ENCODE data around the gene JAZF1.

The JAZF1 gene

DNA sequence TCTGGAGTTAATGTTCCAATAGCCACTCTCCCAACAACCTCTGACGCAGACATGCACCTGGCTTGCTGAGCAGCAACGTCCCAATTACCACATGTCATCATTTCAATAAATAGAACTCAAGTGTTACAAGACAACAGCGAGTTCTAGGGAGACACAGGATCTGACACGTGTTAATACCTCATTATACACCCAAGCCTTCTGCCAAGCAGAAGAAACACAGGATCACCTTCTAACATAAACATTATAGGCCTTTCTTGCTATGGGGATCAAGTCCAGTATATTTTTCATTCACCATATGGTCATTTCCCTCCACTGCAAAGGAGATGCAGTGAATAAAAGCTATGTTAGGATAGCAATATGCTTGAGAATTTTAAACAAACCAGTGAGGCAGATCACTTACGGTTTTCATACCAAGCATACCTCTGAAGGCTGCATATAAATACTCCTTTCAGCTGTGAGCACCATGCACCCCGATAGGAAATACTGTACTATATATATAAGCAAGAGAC lies 74.2 kb downstream of the JAZF1 start:
- DNase-seq (ENCODE audit: low read depth, low spot score) = no peak

DNA sequence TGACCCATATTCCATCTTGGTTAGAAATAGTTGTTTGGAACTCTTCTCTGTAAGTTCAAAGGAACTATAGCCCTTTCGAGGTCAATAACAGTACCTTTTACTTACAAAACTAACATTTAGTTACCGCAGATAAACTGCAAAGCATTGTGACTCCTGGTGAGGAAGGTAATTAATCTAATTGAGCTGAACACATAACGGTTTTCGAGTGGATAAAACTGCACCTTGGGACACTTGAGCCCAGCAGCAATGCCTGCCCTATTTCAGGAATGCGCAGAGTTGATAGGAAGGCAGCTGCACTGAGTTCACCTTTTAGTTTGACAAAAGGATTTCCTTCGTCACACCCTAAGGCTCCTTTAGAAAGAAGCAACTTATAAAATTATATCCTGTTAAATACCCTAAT lies 75.4 kb downstream of the JAZF1 start:
- no peak for DNase-seq (ENCODE audit: low read depth, low spot score)

DNA sequence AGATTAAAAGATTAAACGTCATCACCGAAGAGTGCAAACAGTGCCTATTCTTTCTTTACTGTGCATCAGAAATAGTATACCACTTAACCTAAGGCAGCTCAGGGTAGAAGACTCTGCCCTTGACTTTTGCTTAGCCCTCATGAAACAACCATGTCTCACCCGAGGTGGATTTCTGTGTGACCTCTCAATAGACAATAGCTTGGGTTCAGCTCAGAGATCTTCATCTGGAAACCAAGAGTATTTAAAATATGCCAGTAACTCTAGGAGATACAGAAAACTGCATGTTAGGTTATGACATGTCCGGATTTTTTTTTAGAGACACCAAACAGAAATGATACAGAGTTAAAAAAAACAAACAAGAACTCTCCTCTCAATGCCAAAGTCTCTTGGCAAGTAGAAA lies 75.8 kb downstream of the JAZF1 start:
- no peak for DNase-seq (ENCODE audit: low read depth, low spot score)

DNA sequence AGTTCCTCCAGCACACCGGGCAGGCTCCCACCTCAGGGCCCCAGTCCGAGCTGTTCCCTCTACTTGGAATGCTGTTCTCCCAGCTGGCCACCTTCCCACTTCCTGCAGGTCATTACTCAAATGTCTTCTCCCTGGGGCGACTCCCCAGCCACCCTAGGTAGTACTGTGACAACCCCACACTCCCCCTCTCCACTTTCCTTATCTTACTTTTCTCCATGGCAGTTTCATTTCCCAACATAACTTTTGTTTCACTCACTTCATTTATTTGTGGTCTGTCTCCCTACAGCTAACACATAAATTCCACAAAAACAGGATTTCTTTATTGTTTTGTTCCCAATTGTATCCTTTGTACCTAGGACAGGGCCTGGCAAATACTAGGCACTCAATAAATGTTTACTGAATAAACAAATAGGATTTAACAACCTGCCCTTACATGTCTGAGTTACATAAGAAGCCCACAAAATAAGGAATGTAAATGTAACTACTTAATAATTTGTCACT lies 76.5 kb downstream of the JAZF1 start:
- no peak for DNase-seq (ENCODE audit: low read depth, low spot score)

DNA sequence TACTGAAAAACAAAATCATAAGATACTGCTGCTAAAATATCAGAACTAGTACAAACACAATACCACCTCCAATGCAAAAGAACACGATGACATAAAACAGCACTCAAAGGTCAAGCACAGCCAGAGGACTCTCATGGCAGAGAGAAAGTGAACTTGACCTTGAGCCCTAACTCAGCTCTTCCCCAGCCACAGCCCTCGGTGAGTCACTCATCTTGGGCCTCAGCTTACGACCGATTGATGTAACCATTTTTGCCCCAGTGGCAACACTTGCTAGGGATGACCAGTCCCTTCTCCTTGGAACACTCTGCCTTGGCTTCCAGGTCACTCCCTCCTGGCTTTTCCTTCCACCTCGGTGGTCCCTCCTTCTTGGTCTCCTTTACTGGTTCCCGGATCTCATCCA lies 77.8 kb downstream of the JAZF1 start:
- no peak for DNase-seq (ENCODE audit: low read depth, low spot score)

DNA sequence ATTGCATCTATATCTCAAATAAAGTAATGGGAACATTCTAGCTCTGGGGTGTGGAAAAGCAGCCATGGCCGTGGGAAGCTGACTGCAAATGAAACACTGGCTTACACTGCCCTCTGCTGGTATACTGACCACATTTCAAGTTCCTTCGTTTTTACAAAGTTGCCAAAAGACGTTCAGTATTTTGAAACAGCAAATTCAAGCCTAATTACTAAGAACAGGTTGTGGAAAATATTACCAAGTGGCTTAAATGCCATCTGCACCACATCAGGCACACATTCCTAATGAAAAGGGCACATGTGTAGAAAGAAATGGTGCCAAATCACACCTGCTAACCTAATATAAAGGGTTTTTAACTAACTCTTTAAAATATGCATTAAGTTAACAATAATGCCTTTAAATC lies 83.9 kb downstream of the JAZF1 start:
- peak; percentile 79 for DNase-seq (ENCODE audit: low read depth, low spot score)

GRCh38 chr7:28095231-28095630 lies 85.4 kb downstream of the JAZF1 start:
- DNase-seq (ENCODE audit: low read depth, low spot score) = no peak

DNA sequence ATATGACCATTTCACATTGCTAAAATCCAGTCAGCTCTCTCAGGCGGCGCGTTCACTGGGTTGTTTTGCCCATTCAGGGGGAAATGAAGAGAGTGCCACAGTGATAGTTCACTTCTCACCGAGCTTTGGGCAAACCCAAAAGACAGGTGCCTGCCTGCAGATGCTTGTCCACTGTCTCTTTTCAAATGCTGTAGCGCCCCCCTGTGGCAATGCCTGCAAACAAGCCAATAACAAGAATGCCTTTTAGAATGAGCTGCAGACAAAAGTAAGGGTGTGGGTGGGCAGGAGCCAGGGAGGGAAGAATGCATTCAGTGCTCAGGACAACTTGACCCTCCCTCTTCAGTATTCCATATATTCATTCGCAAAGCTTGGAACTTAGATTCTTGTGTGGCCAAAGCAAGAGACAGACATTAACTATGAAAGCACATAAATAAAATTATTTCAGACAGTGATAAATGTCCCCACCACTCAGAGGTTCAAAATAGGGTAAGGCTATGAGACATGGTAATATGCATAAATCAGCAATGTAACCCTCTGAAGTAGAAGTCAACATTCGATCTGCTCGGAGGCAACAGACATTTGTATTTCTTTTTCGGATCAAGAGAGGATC lies 86.9 kb downstream of the JAZF1 start:
- peak; percentile 76 for DNase-seq (ENCODE audit: low read depth, low spot score)

- DNase-seq (ENCODE audit: low read depth, low spot score) = peak; percentile 29
Measured at GRCh38 chr7:28091190-28091589, 89.4 kb downstream of the JAZF1 start.

- no peak for DNase-seq (ENCODE audit: low read depth, low spot score)
Measured at GRCh38 chr7:28088901-28089714, 91.5 kb downstream of the JAZF1 start.

DNA sequence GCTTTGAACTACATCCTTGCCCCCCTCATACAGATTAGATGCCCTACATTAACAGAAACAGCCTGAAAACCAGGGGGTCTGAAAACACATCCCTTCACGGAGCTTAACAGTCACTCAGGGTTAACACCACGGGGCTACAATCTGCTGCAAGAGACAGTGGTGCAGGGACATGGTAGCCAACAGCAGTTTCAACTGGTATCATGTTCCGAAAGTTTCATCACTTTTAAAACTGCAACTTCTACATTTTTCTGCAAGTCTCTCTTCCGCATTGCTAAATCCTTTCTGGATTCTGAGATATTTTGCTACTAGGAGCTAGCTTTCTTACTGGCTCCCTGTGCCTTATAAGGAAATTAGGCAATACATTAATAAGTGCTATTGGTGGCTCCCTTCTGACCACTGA lies 92.6 kb downstream of the JAZF1 start:
- DNase-seq (ENCODE audit: low read depth, low spot score) = no peak

DNA sequence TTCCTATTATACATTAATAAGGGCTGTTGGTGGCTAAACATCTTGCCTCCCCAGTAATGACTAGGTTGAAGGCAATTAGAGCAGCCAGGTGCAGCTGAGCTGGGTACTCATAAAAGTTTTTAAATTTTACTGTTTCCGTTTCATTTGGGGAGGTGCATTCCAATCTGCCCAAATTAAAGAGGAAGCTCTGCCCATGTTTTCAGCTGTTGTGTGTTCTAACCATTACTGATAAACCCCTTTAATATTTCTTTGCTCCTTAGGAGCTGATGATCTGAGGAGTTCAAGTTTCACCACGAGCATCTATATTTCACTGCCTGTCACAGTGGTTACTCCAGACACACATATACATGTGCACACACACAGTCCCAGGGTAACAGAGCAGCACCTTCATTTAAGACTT lies 94.4 kb downstream of the JAZF1 start:
- DNase-seq (ENCODE audit: low read depth, low spot score) = no peak

- no peak for DNase-seq (ENCODE audit: low read depth, low spot score)
Measured at GRCh38 chr7:28083998-28084985, 96.3 kb downstream of the JAZF1 start.

DNA sequence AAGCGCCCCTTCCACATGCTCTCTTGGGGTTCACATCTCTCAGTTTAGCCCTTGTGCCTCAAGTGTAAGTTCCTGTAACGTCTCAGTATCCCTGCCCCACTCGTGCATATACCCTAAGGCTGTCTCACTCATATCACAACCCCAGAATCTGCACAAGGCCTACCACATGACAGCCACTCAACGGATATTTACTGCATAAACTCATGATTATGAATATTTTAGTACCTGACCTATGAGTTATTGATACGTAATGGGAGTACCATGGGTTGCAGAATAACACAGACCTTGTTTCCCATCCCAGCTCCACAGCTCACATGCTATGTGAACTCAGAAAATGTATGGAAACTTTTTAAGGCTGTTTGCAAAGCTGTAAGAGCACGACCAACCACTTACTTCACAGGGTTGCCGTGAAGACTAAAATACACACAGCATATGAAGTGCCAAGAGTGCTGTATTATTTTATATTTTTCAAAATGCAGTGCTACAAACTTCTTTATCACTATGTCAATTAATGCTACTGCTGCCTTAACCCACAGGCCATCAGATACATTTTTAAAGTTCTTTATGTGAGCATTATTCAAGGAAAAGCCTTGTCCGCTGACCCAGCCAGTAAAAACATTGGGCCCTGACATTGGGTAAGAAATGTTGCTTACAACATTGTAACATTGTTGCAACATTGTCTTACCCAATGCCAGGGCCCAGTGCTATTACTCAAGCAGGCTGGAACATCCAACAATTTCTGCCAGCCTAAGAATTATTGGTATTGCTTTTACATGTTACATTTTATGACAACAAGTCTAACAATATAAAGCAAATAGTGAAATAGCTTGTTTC lies 97.2 kb downstream of the JAZF1 start:
- no peak for DNase-seq (ENCODE audit: low read depth, low spot score)

GRCh38 chr7:28082071-28082470 lies 98.5 kb downstream of the JAZF1 start:
- DNase-seq (ENCODE audit: low read depth, low spot score) = no peak

DNA sequence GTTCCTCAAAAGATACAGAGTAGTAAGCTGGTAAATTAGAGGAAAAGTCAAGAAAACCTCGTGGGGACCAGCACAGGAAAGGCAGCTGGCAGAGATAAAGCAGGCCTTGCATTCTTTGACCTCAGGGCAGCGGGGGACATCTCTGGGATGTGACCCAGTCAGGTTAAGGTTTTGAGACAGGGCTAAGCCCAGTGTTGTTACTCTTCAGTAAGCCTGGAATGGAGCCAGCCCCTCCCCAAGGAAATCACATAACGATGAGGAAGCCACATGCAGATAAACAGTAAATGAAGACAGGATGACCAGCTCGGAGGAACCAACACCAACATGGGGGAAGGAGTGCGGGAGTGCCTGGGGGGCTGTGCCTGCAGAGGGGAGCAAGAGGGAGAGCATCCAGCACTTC lies 99.6 kb downstream of the JAZF1 start:
- no peak for DNase-seq (ENCODE audit: low read depth, low spot score)

GRCh38 chr7:28078036-28078901 lies 102.3 kb downstream of the JAZF1 start:
- peak; percentile 56 for DNase-seq (ENCODE audit: low read depth, low spot score)

DNA sequence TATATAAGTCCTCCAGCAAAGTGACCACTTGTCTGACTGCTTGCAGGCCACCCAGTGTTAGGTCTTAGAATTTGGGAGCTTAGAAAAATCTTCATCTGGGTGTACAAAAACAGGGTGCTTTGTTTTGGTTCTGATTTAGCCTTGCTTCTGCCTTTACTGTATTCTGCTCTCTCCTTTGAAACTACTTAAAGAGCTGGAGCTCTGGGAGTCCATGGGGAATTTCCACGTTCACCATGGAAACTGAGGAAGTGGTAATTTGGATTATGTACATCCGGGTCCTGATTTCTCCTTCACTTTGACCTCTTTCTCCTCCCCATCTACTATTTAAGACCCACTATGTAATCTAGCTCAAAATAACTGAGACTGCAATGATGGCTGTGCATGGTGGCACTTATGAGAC lies 103.0 kb downstream of the JAZF1 start:
- DNase-seq (ENCODE audit: low read depth, low spot score) = no peak

- DNase-seq (ENCODE audit: low read depth, low spot score) = no peak
Measured at GRCh38 chr7:28076423-28077200, 104.0 kb downstream of the JAZF1 start.
